Activated CD8-positive, alpha-beta memory T cell treated with anti-CD3 and anti-CD28 coated beads, Interleukin-2, amount 10 ng/mL, durations not matched to agents 7 days and 5 days (primary cell): Measurements from ENCODE around the gene AKAP1. TPM values are rescaled to one million over a fixed set of nuclear protein-coding genes. Genes with fewer than 3 reads are reported as not detected.

Experiments
- ATAC-seq: fragments of 150-1000 bp; cut with Tn5 transposase; one replicate; pipeline ENCODE4 v1.10.0; 2021; ENCODE audit warnings: moderate library complexity
- CTCF ChIA-PET: fragments of 350-600 bp; sonication (Branson Sonifier 250); formaldehyde crosslinking; loops from one replicate; lab custom pipeline; 2021; ENCODE audit warnings: antibody characterized with exemption; lab: Charles Lee
- DNase-seq: peaks from one replicate; pipeline ENCODE4 v3.0.0-alpha.2; 2020
- H3K27ac Mint-ChIP-seq: one replicate; pipeline ENCODE4 v1.8.0; 2021; ENCODE audit warnings: mild to moderate bottlenecking, mixed read lengths
- H3K27me3 Mint-ChIP-seq: one replicate; pipeline ENCODE4 v1.8.0; 2021; ENCODE audit warnings: mixed read lengths
- H3K36me3 Mint-ChIP-seq: one replicate; pipeline ENCODE4 v1.8.0; 2021; ENCODE audit warnings: mild to moderate bottlenecking, mixed read lengths
- H3K4me1 Mint-ChIP-seq: one replicate; pipeline ENCODE4 v1.8.0; 2021; ENCODE audit warnings: mixed read lengths
- H3K4me3 Mint-ChIP-seq: one replicate; pipeline ENCODE4 v1.8.0; 2021; ENCODE audit warnings: mild to moderate bottlenecking, moderate library complexity, mixed read lengths
- H3K9me3 Mint-ChIP-seq: one replicate; pipeline ENCODE4 v1.8.0; 2022; ENCODE audit warnings: low read depth, mixed read lengths
- total RNA-seq, 2 experiments: library from RNA; stranded (reverse); gene quantifications; one replicate each; pipeline ENCODE4 v1.2.3, GENCODE V29; 2021

Gene AKAP1
- 10 to 100 TPM; 28.0 to 38.3 TPM for total RNA-seq

- Mint-ChIP-seq H3K9me3 (no peaks in the 10 kb centered on the region), H3K27ac (peak within 1 kb of the TSS; percentile 88), H3K27me3 (peaks cover 8% of the 10 kb centered on the region), H3K36me3 (no peaks in the 10 kb centered on the region), H3K4me1 (peaks cover 38% of the 10 kb centered on the region), H3K4me3 (peak within 1 kb of the TSS; percentile 88)
- DNase-seq (peak; percentile 96), ATAC-seq (peak; percentile 93)
- CTCF ChIA-PET: interaction anchor here (1.0 to 2.6 kb wide), 3 partner anchors 17 to 173 kb away, joined by 3 to 6 read pairs (median 3); no protein-coding TSS in a partner anchor
Measured at GRCh38 chr17:57084802-57085447, at the start of gene AKAP1. TSS of gene AKAP1 (plus strand) at chr17:57085246. CDS start at chr17:57105465, 20,219 bp downstream.

GRCh38 chr17:57035971-57036481 is 49.0 kb upstream of the AKAP1 start:
- no peak for ATAC-seq
- H3K4me1 Mint-ChIP-seq: no peaks in the 10 kb centered on the region
- no peak overlapping the region for H3K27ac Mint-ChIP-seq
- H3K27me3 Mint-ChIP-seq: peaks cover 50% of the 10 kb centered on the region
- CTCF ChIA-PET: no interaction called here
- no peaks in the 10 kb centered on the region for H3K36me3 Mint-ChIP-seq
- DNase-seq: no peak
- H3K9me3 Mint-ChIP-seq: no peaks in the 10 kb centered on the region
- H3K4me3 Mint-ChIP-seq: no peak overlapping the region

- Mint-ChIP-seq H3K4me3 (no peak overlapping the region), H3K4me1 (no peaks in the 10 kb centered on the region), H3K27ac (no peak overlapping the region), H3K36me3 (no peaks in the 10 kb centered on the region), H3K27me3 (peaks cover 57% of the 10 kb centered on the region), H3K9me3 (no peaks in the 10 kb centered on the region)
- DNase-seq: no peak
- no peak for ATAC-seq
- CTCF ChIA-PET: no interaction called here
Measured at GRCh38 chr17:57037411-57037810, 47.6 kb upstream of the AKAP1 start.

GRCh38 chr17:57038486-57038885 is 46.6 kb upstream of the AKAP1 start:
- DNase-seq: no peak
- ATAC-seq: no peak
- peaks cover 64% of the 10 kb centered on the region for H3K27me3 Mint-ChIP-seq
- no peak overlapping the region for H3K4me3 Mint-ChIP-seq
- no peak overlapping the region for H3K27ac Mint-ChIP-seq
- H3K4me1 Mint-ChIP-seq: no peaks in the 10 kb centered on the region
- no peaks in the 10 kb centered on the region for H3K9me3 Mint-ChIP-seq
- no peaks in the 10 kb centered on the region for H3K36me3 Mint-ChIP-seq
- CTCF ChIA-PET: no interaction called here

- H3K36me3 Mint-ChIP-seq: peaks cover 2% of the 10 kb centered on the region
- H3K9me3 Mint-ChIP-seq: no peaks in the 10 kb centered on the region
- peaks cover 6% of the 10 kb centered on the region for H3K4me1 Mint-ChIP-seq
- peaks cover 75% of the 10 kb centered on the region for H3K27me3 Mint-ChIP-seq
- DNase-seq: no peak
- no peak overlapping the region for H3K4me3 Mint-ChIP-seq
- CTCF ChIA-PET: no interaction called here
- ATAC-seq: no peak
- no peak overlapping the region for H3K27ac Mint-ChIP-seq
Measured at GRCh38 chr17:57040571-57040970, 44.5 kb upstream of the AKAP1 start.

GRCh38 chr17:57043276-57043675 is 41.8 kb upstream of the AKAP1 start:
- no peak for ATAC-seq

GRCh38 chr17:57044976-57045867 is 39.8 kb upstream of the AKAP1 start:
- no peaks in the 10 kb centered on the region for H3K9me3 Mint-ChIP-seq
- ATAC-seq: no peak
- no peak overlapping the region for H3K4me3 Mint-ChIP-seq
- CTCF ChIA-PET: interaction anchor here (1.2 kb wide), 1 partner anchor 35 kb away, joined by 4 read pairs; no protein-coding TSS in a partner anchor
- peaks cover 65% of the 10 kb centered on the region for H3K27me3 Mint-ChIP-seq
- DNase-seq: no peak
- peaks cover 23% of the 10 kb centered on the region for H3K4me1 Mint-ChIP-seq
- no peak overlapping the region for H3K27ac Mint-ChIP-seq
- H3K36me3 Mint-ChIP-seq: peaks cover 2% of the 10 kb centered on the region

More at GRCh38 chr17:57043276-57043675, 41.8 kb upstream of the AKAP1 start:
- peaks cover 78% of the 10 kb centered on the region for H3K27me3 Mint-ChIP-seq
- H3K27ac Mint-ChIP-seq: no peak overlapping the region
- H3K36me3 Mint-ChIP-seq: peaks cover 2% of the 10 kb centered on the region
- CTCF ChIA-PET: no interaction called here
- H3K4me1 Mint-ChIP-seq: peaks cover 23% of the 10 kb centered on the region
- DNase-seq: no peak
- H3K4me3 Mint-ChIP-seq: no peak overlapping the region
- no peaks in the 10 kb centered on the region for H3K9me3 Mint-ChIP-seq

- ATAC-seq (peak; percentile 71), DNase-seq (peak; percentile 45)
- CTCF ChIA-PET: interaction anchor here (1.2 kb wide), 1 partner anchor 36 kb away, joined by 4 read pairs; no protein-coding TSS in a partner anchor
- Mint-ChIP-seq H3K9me3 (no peaks in the 10 kb centered on the region), H3K4me1 (peaks cover 23% of the 10 kb centered on the region), H3K27me3 (peaks cover 61% of the 10 kb centered on the region), H3K4me3 (peak overlapping the region; percentile 62), H3K27ac (no peak overlapping the region), H3K36me3 (peaks cover 2% of the 10 kb centered on the region)
Measured at GRCh38 chr17:57045868-57046704, 39.0 kb upstream of the AKAP1 start.

GRCh38 chr17:57046749-57047148 is 38.3 kb upstream of the AKAP1 start:
- H3K36me3 Mint-ChIP-seq: peaks cover 2% of the 10 kb centered on the region
- CTCF ChIA-PET: no interaction called here
- no peak overlapping the region for H3K27ac Mint-ChIP-seq
- H3K4me3 Mint-ChIP-seq: no peak overlapping the region
- no peaks in the 10 kb centered on the region for H3K9me3 Mint-ChIP-seq
- ATAC-seq (no peak), DNase-seq (no peak)
- peaks cover 23% of the 10 kb centered on the region for H3K4me1 Mint-ChIP-seq
- peaks cover 59% of the 10 kb centered on the region for H3K27me3 Mint-ChIP-seq

GRCh38 chr17:57048096-57048495 is 37.0 kb upstream of the AKAP1 start:
- no peak overlapping the region for H3K27ac Mint-ChIP-seq
- no peak for ATAC-seq
- H3K4me1 Mint-ChIP-seq: peaks cover 23% of the 10 kb centered on the region
- no peaks in the 10 kb centered on the region for H3K9me3 Mint-ChIP-seq
- H3K27me3 Mint-ChIP-seq: peaks cover 55% of the 10 kb centered on the region
- H3K36me3 Mint-ChIP-seq: peaks cover 2% of the 10 kb centered on the region
- CTCF ChIA-PET: no interaction called here
- no peak for DNase-seq
- no peak overlapping the region for H3K4me3 Mint-ChIP-seq

GRCh38 chr17:57050306-57050705 is 34.7 kb upstream of the AKAP1 start:
- Mint-ChIP-seq H3K36me3 (no peaks in the 10 kb centered on the region), H3K4me1 (peaks cover 27% of the 10 kb centered on the region)
- CTCF ChIA-PET: no interaction called here

GRCh38 chr17:57051886-57052361 is 33.1 kb upstream of the AKAP1 start:
- Mint-ChIP-seq H3K27ac (no peak overlapping the region), H3K27me3 (peaks cover 20% of the 10 kb centered on the region), H3K9me3 (no peaks in the 10 kb centered on the region), H3K36me3 (no peaks in the 10 kb centered on the region), H3K4me3 (no peak overlapping the region), H3K4me1 (peaks cover 14% of the 10 kb centered on the region)
- ATAC-seq (no peak), DNase-seq (no peak)
- CTCF ChIA-PET: no interaction called here

More at GRCh38 chr17:57050306-57050705, 34.7 kb upstream of the AKAP1 start:
- no peaks in the 10 kb centered on the region for H3K9me3 Mint-ChIP-seq
- DNase-seq: no peak
- H3K27me3 Mint-ChIP-seq: peaks cover 35% of the 10 kb centered on the region
- ATAC-seq: no peak
- no peak overlapping the region for H3K27ac Mint-ChIP-seq
- H3K4me3 Mint-ChIP-seq: no peak overlapping the region

- CTCF ChIA-PET: no interaction called here
- Mint-ChIP-seq H3K36me3 (no peaks in the 10 kb centered on the region), H3K4me3 (no peak overlapping the region), H3K4me1 (no peaks in the 10 kb centered on the region), H3K27ac (no peak overlapping the region), H3K9me3 (no peaks in the 10 kb centered on the region), H3K27me3 (peaks cover 19% of the 10 kb centered on the region)
- DNase-seq: no peak
- ATAC-seq: no peak
Measured at GRCh38 chr17:57062865-57063264, 22.2 kb upstream of the AKAP1 start.
